Measurements from ENCODE around the gene MYL5. TPM values are rescaled to one million over a fixed set of nuclear protein-coding genes. Genes with fewer than 3 reads are reported as not detected.

The MYL5 gene
- total RNA-seq, 5 donors from 2014 or later (not counting 1 experiment from before 2014, with no cell fraction given) = 21.1 to 26.3 (median 21.9) TPM

DNA sequence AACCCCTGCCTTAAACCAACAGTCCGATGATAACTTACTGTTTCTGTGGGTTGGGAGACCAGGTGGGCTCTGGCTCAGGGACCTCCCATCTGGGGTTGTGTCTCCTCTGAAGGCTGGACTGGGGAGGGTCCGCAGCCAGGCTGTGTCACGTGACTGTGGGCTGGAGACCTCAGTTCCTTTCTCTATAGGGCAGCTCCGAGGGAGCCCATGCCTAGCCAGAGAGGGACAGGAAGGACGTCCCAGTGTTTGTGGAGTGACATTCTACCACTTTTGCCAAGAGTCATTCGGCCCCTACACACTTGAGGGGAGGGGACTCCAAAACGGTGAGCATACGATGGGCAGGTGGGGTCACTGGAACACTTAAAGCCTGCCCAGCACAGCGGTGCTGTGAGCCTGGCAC lies 35.8 kb downstream of the MYL5 start:
- Histone ChIP-seq H3K9me3 (no peaks in the 10 kb centered on the region), H3K4me3 (ENCODE audit: control insufficient read depth in 1 of 2, extremely low read depth in 1 of 2, low read length in 1 of 2) (no peak overlapping the region), H3K4me1 (ENCODE audit: control insufficient read depth in 1 of 2, extremely low read depth in 1 of 2, insufficient read depth in 2 of 2, low read length in 2 of 2) (peaks cover 3 to 47% of the 10 kb centered on the region in 2 experiments), H3K36me3 (ENCODE audit: control insufficient read depth in 2 of 2, extremely low read depth in 1 of 2, insufficient read depth in 1 of 2, low read length in 1 of 2) (peaks cover 0 to 7% of the 10 kb centered on the region in 2 donors), H3K27me3 (replicated peaks in 1 of 2; ENCODE audit: control insufficient read depth in 2 of 2, extremely low read depth in 1 of 2, insufficient read depth in 2 of 2, low read length in 1 of 2) (no peaks in the 10 kb centered on the region), H3K27ac (ENCODE audit: low read length) (no peak overlapping the region)
- ATAC-seq (replicated peaks in 1 of 4) = no peak
- POLR2A ChIA-PET = no interaction called here
- peaks cover 22 to 38% (median 36%) of the 10 kb centered on the region in 3 donors for H3K4me1 Mint-ChIP-seq
- H3K9me3 Mint-ChIP-seq = no peaks in the 10 kb centered on the region
- no peak overlapping the region for H3K27ac Mint-ChIP-seq
- CTCF ChIA-PET = no interaction called here
- DNase-seq = no peak
- H3K4me3 Mint-ChIP-seq = no peak overlapping the region
- no peaks in the 10 kb centered on the region for H3K27me3 Mint-ChIP-seq
- WGBS (ENCODE audit: insufficient coverage) = 92% methylated on average over 7 of the region's 9 CpGs
- peaks cover 3% of the 10 kb centered on the region for H3K36me3 Mint-ChIP-seq

DNA sequence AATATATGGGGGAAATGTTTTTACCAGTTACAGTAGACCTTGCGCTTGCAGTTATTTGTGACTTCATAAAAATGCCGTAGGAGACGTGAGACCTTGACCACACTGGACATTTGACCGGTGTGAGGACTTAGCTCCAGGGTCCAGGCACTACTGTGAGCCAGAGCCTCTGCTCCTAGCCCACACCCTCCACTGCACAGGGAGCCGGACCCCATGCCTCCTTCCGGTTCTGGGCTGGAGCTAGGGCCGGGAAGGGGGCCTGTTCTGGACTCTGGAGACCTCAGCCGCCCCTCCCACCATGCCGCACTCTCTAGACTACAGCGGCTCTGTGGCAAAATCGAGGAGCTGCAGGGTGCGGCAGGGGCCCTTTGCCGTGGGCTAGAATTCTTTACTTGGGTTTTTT lies 36.6 kb downstream of the MYL5 start:
- H3K27ac ChIP-seq (ENCODE audit: low read length) = no peak overlapping the region
- Mint-ChIP-seq H3K27ac (no peak overlapping the region), H3K36me3 (peaks cover 3% of the 10 kb centered on the region), H3K9me3 (no peaks in the 10 kb centered on the region), H3K4me1 (peaks cover 26 to 38% (median 37%) of the 10 kb centered on the region in 3 donors), H3K4me3 (no peak overlapping the region), H3K27me3 (no peaks in the 10 kb centered on the region)
- peaks cover 0 to 7% of the 10 kb centered on the region in 2 donors for H3K36me3 ChIP-seq (ENCODE audit: control insufficient read depth in 2 of 2, extremely low read depth in 1 of 2, insufficient read depth in 1 of 2, low read length in 1 of 2)
- DNase-seq (no peak), ATAC-seq (replicated peaks in 1 of 4) (no peak)
- H3K9me3 ChIP-seq = no peaks in the 10 kb centered on the region
- WGBS (ENCODE audit: insufficient coverage) = 89% methylated on average over 12 of the region's 13 CpGs
- no peaks in the 10 kb centered on the region for H3K27me3 ChIP-seq (replicated peaks in 1 of 2; ENCODE audit: control insufficient read depth in 2 of 2, extremely low read depth in 1 of 2, insufficient read depth in 2 of 2, low read length in 1 of 2)
- H3K4me3 ChIP-seq (ENCODE audit: control insufficient read depth in 1 of 2, extremely low read depth in 1 of 2, low read length in 1 of 2) = no peak overlapping the region
- CTCF ChIA-PET = no interaction called here
- peaks cover 3 to 46% of the 10 kb centered on the region in 2 experiments for H3K4me1 ChIP-seq (ENCODE audit: control insufficient read depth in 1 of 2, extremely low read depth in 1 of 2, insufficient read depth in 2 of 2, low read length in 2 of 2)
- POLR2A ChIA-PET = interaction anchor here in 1 of 2 donors (0.6 kb wide), 1 partner anchor 21 kb away, joined by 3 read pairs; no protein-coding TSS in a partner anchor

DNA sequence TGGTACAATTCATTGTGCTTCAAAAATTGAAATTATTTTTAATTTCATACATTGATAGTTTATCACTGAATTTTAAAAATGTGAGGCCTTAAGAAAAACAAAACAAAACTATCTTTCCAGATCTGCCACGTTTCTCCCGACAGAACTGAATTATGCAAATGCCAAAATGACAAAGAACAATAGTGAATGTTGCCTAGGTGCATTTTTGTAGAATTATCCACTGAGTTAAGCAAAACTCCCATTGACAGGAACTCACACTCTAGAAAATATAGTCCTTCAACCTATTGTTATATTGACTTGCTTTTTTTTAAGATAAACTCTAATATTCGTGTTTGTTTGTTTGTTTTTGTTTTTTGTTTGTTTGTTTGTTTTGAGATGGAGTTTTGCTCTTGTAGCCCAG lies 37.8 kb downstream of the MYL5 start:
- Histone ChIP-seq H3K4me1 (ENCODE audit: control insufficient read depth in 1 of 2, extremely low read depth in 1 of 2, insufficient read depth in 2 of 2, low read length in 2 of 2) (peaks cover under 1 to 34% of the 10 kb centered on the region in 2 experiments), H3K27me3 (replicated peaks in 1 of 2; ENCODE audit: control insufficient read depth in 2 of 2, extremely low read depth in 1 of 2, insufficient read depth in 2 of 2, low read length in 1 of 2) (no peaks in the 10 kb centered on the region), H3K36me3 (ENCODE audit: control insufficient read depth in 2 of 2, extremely low read depth in 1 of 2, insufficient read depth in 1 of 2, low read length in 1 of 2) (peaks cover 0 to 7% of the 10 kb centered on the region in 2 donors), H3K9me3 (no peaks in the 10 kb centered on the region), H3K27ac (ENCODE audit: low read length) (no peak overlapping the region), H3K4me3 (ENCODE audit: control insufficient read depth in 1 of 2, extremely low read depth in 1 of 2, low read length in 1 of 2) (no peak overlapping the region)
- peaks cover 3% of the 10 kb centered on the region for H3K36me3 Mint-ChIP-seq
- peaks cover 26 to 39% (median 37%) of the 10 kb centered on the region in 3 donors for H3K4me1 Mint-ChIP-seq
- no CpG with 5 or more reads among the region's 3 CpGs for WGBS (ENCODE audit: insufficient coverage)
- CTCF ChIA-PET = no interaction called here
- H3K9me3 Mint-ChIP-seq = no peaks in the 10 kb centered on the region
- DNase-seq = no peak
- POLR2A ChIA-PET = no interaction called here
- H3K4me3 Mint-ChIP-seq = no peak overlapping the region
- ATAC-seq (replicated peaks in 1 of 4) = no peak
- H3K27me3 Mint-ChIP-seq = no peaks in the 10 kb centered on the region
- H3K27ac Mint-ChIP-seq = no peak overlapping the region

DNA sequence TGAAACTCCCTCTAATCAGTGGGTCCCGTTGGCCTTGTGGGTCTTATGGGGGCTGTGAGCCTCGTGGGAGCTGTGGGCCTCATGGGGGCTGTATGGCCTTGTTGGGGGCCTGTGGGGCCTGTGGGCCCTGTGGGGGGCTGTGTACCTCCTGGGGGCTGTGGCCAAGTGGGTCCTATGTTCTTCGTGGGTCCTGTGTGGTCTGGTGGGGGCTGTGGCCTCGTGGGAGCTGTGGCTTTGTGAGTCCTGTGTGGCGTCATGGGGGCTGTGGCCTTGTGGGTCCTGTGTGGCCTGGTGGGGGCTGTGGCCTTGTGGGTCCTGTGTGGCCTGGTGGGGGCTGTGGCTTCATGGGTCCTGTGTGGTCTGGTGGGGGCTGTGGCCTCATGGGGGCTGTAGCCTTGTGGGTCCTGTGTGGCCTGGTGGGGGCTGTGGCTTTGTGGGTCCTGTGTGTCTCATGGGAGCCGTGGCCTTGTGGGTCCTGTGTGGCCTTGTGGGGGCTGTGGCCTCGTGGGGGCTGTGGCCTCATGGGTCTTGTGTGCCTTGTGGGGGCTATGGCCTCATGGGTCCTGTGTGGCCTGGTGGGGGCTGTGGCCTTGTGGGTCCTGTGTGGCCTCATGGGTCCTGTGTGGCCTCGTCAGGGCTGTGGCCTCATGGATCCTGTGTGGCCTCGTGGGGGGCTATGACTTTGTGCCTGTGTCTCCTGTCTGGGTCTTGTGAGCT lies 38.7 kb downstream of the MYL5 start:
- Mint-ChIP-seq H3K4me1 (peaks cover 34 to 44% (median 42%) of the 10 kb centered on the region in 3 donors), H3K27me3 (no peaks in the 10 kb centered on the region), H3K27ac (no peak overlapping the region), H3K9me3 (no peaks in the 10 kb centered on the region), H3K36me3 (peaks cover 3% of the 10 kb centered on the region), H3K4me3 (no peak overlapping the region)
- Histone ChIP-seq H3K36me3 (ENCODE audit: control insufficient read depth in 2 of 2, extremely low read depth in 1 of 2, insufficient read depth in 1 of 2, low read length in 1 of 2) (peaks cover 0 to 7% of the 10 kb centered on the region in 2 donors), H3K4me3 (ENCODE audit: control insufficient read depth in 1 of 2, extremely low read depth in 1 of 2, low read length in 1 of 2) (no peak overlapping the region), H3K4me1 (ENCODE audit: control insufficient read depth in 1 of 2, extremely low read depth in 1 of 2, insufficient read depth in 2 of 2, low read length in 2 of 2) (peaks cover 0 to 27% of the 10 kb centered on the region in 2 experiments), H3K27me3 (replicated peaks in 1 of 2; ENCODE audit: control insufficient read depth in 2 of 2, extremely low read depth in 1 of 2, insufficient read depth in 2 of 2, low read length in 1 of 2) (no peaks in the 10 kb centered on the region), H3K27ac (ENCODE audit: low read length) (no peak overlapping the region), H3K9me3 (no peaks in the 10 kb centered on the region)
- DNase-seq (no peak), ATAC-seq (replicated peaks in 1 of 4) (no peak)
- ChIA-PET CTCF (no interaction called here), POLR2A (no interaction called here)
- 85% methylated on average over 7 of the region's 9 CpGs for WGBS (ENCODE audit: insufficient coverage)

DNA sequence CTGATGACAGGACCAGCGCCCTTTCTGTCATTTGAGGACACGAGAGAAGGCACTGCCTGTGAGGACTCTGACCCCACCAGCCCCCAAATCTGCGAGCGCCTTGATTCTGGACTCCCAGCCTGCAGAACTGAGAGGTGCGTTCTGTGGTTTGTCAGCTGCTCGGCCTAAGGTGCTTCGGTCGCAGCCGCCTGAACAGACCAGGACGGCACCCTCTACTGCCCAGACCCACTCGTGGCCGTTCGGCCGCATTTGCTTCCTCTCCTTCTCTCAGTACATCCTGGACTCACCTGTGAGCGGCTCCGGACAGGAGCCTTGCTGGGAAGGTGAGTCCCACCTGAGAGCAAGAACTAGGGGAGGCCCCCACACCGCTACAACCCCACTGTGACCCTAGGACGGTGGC lies 39.7 kb downstream of the MYL5 start:
- no peak overlapping the region for H3K27ac ChIP-seq (ENCODE audit: low read length)
- 97% methylated on average over 17 of the region's 18 CpGs for WGBS (ENCODE audit: insufficient coverage)
- H3K4me3 Mint-ChIP-seq = no peak overlapping the region
- H3K4me1 ChIP-seq (ENCODE audit: control insufficient read depth in 1 of 2, extremely low read depth in 1 of 2, insufficient read depth in 2 of 2, low read length in 2 of 2) = peaks cover 0 to 20% of the 10 kb centered on the region in 2 experiments
- no peak overlapping the region for H3K4me3 ChIP-seq (ENCODE audit: control insufficient read depth in 1 of 2, extremely low read depth in 1 of 2, low read length in 1 of 2)
- POLR2A ChIA-PET = no interaction called here
- no peaks in the 10 kb centered on the region for H3K27me3 ChIP-seq (replicated peaks in 1 of 2; ENCODE audit: control insufficient read depth in 2 of 2, extremely low read depth in 1 of 2, insufficient read depth in 2 of 2, low read length in 1 of 2)
- CTCF ChIA-PET = no interaction called here
- H3K36me3 Mint-ChIP-seq = no peaks in the 10 kb centered on the region
- H3K27ac Mint-ChIP-seq = no peak overlapping the region
- H3K4me1 Mint-ChIP-seq = peaks cover 33 to 37% (median 35%) of the 10 kb centered on the region in 3 donors
- no peaks in the 10 kb centered on the region for H3K27me3 Mint-ChIP-seq
- DNase-seq (no peak), ATAC-seq (replicated peaks in 1 of 4) (no peak)
- H3K9me3 ChIP-seq = no peaks in the 10 kb centered on the region
- no peaks in the 10 kb centered on the region for H3K9me3 Mint-ChIP-seq
- H3K36me3 ChIP-seq (ENCODE audit: control insufficient read depth in 2 of 2, extremely low read depth in 1 of 2, insufficient read depth in 1 of 2, low read length in 1 of 2) = peaks cover 0 to 5% of the 10 kb centered on the region in 2 donors

DNA sequence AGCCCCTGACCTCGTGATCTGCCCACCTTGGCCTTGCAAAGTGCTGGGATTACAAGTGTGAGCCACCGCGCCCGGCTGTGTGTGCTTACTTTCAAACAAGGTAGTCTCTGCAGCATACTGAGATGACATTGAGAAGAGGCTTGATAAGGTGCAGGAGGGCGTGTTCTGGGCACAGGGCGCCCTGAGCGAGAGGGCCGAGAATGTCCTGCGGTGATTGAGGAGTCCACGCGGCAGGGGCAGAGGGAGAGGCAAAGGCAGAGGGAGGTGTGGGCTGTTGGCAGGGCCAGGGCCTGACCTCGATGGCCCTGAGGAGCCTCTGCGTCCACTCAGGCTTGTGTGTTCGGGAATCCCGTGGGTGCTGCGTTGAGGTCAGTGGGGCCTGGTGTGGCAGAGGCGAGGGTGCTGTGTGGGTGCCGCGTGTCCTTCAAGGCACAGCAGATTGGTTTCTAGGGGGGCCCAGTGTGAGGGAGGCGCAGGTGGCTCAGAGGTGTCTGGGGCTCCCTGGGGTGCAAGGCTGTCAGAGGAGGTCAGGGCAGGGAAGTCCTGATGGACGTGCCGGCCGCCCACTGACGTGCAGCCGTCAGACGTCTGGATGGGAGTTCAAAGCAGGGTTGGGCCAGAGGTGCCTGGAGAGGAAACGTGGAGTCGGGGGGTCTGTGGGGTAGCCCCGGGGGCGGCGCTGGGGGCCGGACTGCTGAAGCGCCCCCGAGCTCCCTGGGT lies 43.4 kb downstream of the MYL5 start:
- H3K4me3 Mint-ChIP-seq = no peak overlapping the region
- no peak overlapping the region for H3K27ac Mint-ChIP-seq
- Histone ChIP-seq H3K36me3 (ENCODE audit: control insufficient read depth in 2 of 2, extremely low read depth in 1 of 2, insufficient read depth in 1 of 2, low read length in 1 of 2) (peaks cover 4 to 5% of the 10 kb centered on the region in 2 donors), H3K27me3 (replicated peaks in 1 of 2; ENCODE audit: control insufficient read depth in 2 of 2, extremely low read depth in 1 of 2, insufficient read depth in 2 of 2, low read length in 1 of 2) (no peaks in the 10 kb centered on the region), H3K4me3 (ENCODE audit: control insufficient read depth in 1 of 2, extremely low read depth in 1 of 2, low read length in 1 of 2) (no peak overlapping the region), H3K27ac (ENCODE audit: low read length) (no peak overlapping the region), H3K4me1 (ENCODE audit: control insufficient read depth in 1 of 2, extremely low read depth in 1 of 2, insufficient read depth in 2 of 2, low read length in 2 of 2) (peaks cover 0 to 20% of the 10 kb centered on the region in 2 experiments), H3K9me3 (no peaks in the 10 kb centered on the region)
- ChIA-PET POLR2A (no interaction called here), CTCF (no interaction called here)
- H3K4me1 Mint-ChIP-seq = peaks cover 16 to 30% (median 23%) of the 10 kb centered on the region in 3 donors
- no peaks in the 10 kb centered on the region for H3K9me3 Mint-ChIP-seq
- DNase-seq (no peak), ATAC-seq (replicated peaks in 1 of 4) (peak in 1 of 4 experiments; percentile 6)
- 95% methylated on average over 33 of the region's 34 CpGs for WGBS (ENCODE audit: insufficient coverage)
- H3K36me3 Mint-ChIP-seq = peaks cover 21% of the 10 kb centered on the region
- no peaks in the 10 kb centered on the region for H3K27me3 Mint-ChIP-seq
